SK-N-SH treated with all-trans-retinoic acid at 6 μM for 48 hours (cell line): ENCODE results near the gene AP1S2.

Source experiments
- ATAC-seq: fragments of 200-7000 bp; cut with Tn5 transposase; 3 replicates; pipeline ENCODE4 v1.9.1; 2020; ENCODE audit warnings: mild to moderate bottlenecking, moderate library complexity
- ARNTL ChIP-seq: fragments of 450-650 bp; formaldehyde crosslinking; IDR thresholded peaks from 2 replicates; pipeline ENCODE4 v1.5.0; 2020; ENCODE audit warnings: low read depth, mild to moderate bottlenecking, moderate library complexity, borderline replicate concordance
- BACH2 ChIP-seq: fragments of 250-450 bp; sonication (Bioruptor Pico); IDR thresholded peaks from 2 replicates; pipeline ENCODE4 v1.9.0; 2021; ENCODE audit warnings: mild to moderate bottlenecking, borderline replicate concordance
- CREB5 ChIP-seq: fragments of 250-450 bp; sonication (Bioruptor Pico); IDR thresholded peaks from 2 replicates; pipeline ENCODE4 v1.5.1; 2020; ENCODE audit warnings: low read depth, mild to moderate bottlenecking, moderate library complexity
- CSDC2 ChIP-seq: fragments of 250-450 bp; sonication (Bioruptor Pico); IDR thresholded peaks from 2 replicates; pipeline ENCODE4 v1.5.0; 2020; ENCODE audit warnings: mild to moderate bottlenecking, moderate library complexity
- CSRNP3 ChIP-seq: fragments of 250-450 bp; sonication (Bioruptor Pico); IDR thresholded peaks from 2 replicates; pipeline ENCODE4 v1.5.1; 2021; ENCODE audit warnings: mild to moderate bottlenecking, moderate library complexity
- GLIS3 ChIP-seq: fragments of 250-450 bp; sonication (Bioruptor Pico); IDR thresholded peaks from 2 replicates; pipeline ENCODE4 v1.5.0; 2020; ENCODE audit warnings: mild to moderate bottlenecking, moderate library complexity
- ISL1 ChIP-seq: fragments of 250-450 bp; sonication (Bioruptor Pico); IDR thresholded peaks from 2 replicates; pipeline ENCODE4 v2.1.2; 2022; ENCODE audit warnings: mild to moderate bottlenecking, moderate library complexity
- OSR1 ChIP-seq: fragments of 250-450 bp; sonication (Bioruptor Pico); IDR thresholded peaks from 2 replicates; pipeline ENCODE4 v1.8.0; 2022; ENCODE audit warnings: moderate library complexity, mild to moderate bottlenecking, inconsistent platforms
- PATZ1 ChIP-seq: fragments of 250-450 bp; sonication (Bioruptor Pico); IDR thresholded peaks from 2 replicates; pipeline ENCODE4 v1.8.0; 2020; ENCODE audit warnings: mild to moderate bottlenecking, moderate library complexity, borderline replicate concordance
- POU6F1 ChIP-seq: fragments of 250-450 bp; sonication (Bioruptor Pico); IDR thresholded peaks from 2 replicates; pipeline ENCODE4 v1.8.0; 2021; ENCODE audit warnings: low read depth, mild to moderate bottlenecking, moderate library complexity, borderline replicate concordance
- PPARA ChIP-seq: fragments of 250-450 bp; sonication (Bioruptor Pico); IDR thresholded peaks from 2 replicates; pipeline ENCODE4 v1.5.0; 2020; ENCODE audit warnings: mild to moderate bottlenecking, borderline replicate concordance
- SNAI2 ChIP-seq: fragments of 250-450 bp; sonication (Bioruptor Pico); IDR thresholded peaks from 2 replicates; pipeline ENCODE4 v1.5.0; 2020; ENCODE audit warnings: mild to moderate bottlenecking, moderate library complexity
- TCF4 ChIP-seq: fragments of 250-450 bp; sonication (Bioruptor Pico); IDR thresholded peaks from 2 replicates; pipeline ENCODE4 v1.8.0; 2021; ENCODE audit warnings: mild to moderate bottlenecking, moderate library complexity, borderline replicate concordance
- TOX ChIP-seq: fragments of 250-450 bp; sonication (Bioruptor Pico); IDR thresholded peaks from 2 replicates; pipeline ENCODE4 v1.8.0; 2021; ENCODE audit warnings: mild to moderate bottlenecking, moderate library complexity, borderline replicate concordance
- TSHZ2 ChIP-seq: fragments of 250-450 bp; sonication (Bioruptor Pico); IDR thresholded peaks from 2 replicates; pipeline ENCODE4 v1.5.0; 2020; ENCODE audit warnings: mild to moderate bottlenecking, moderate library complexity
- ZC3H10 ChIP-seq: fragments of 250-450 bp; sonication (Bioruptor Pico); IDR thresholded peaks from 2 replicates; pipeline ENCODE4 v1.5.1; 2021; ENCODE audit warnings: mild to moderate bottlenecking, moderate library complexity
- ZFP3 ChIP-seq: fragments of 250-450 bp; sonication (Bioruptor Pico); IDR thresholded peaks from 2 replicates; pipeline ENCODE4 v1.5.0; 2020; ENCODE audit warnings: mild to moderate bottlenecking, moderate library complexity
- ZFP30 ChIP-seq: fragments of 450-650 bp; formaldehyde crosslinking; IDR thresholded peaks from 2 replicates; pipeline ENCODE4 v1.5.0; 2022; ENCODE audit warnings: mild to moderate bottlenecking, moderate library complexity
- ZNF565 ChIP-seq: fragments of 450-650 bp; formaldehyde crosslinking; conservative IDR thresholded peaks from 2 replicates; pipeline ENCODE4 v1.5.0; 2020; ENCODE audit warnings: low read depth, mild to moderate bottlenecking, moderate library complexity
- ZNF70 ChIP-seq: fragments of 450-650 bp; formaldehyde crosslinking; IDR thresholded peaks from 2 replicates; pipeline ENCODE4 v1.5.0; 2020; ENCODE audit warnings: mild to moderate bottlenecking, moderate library complexity
- ZNF8 ChIP-seq: fragments of 450-650 bp; formaldehyde crosslinking; IDR thresholded peaks from 2 replicates; pipeline ENCODE4 v1.5.0; 2020; ENCODE audit warnings: mild to moderate bottlenecking, moderate library complexity

Gene AP1S2

GRCh38 chrX:15804563-15804962 is 50.0 kb downstream of the AP1S2 start (continued):
- TF ChIP-seq CSDC2 (CRISPR knock-in tag) (no peak), ZNF565 (CRISPR knock-in tag) (no peak), ZNF70 (no peak)

GRCh38 chrX:15797707-15798106 is 56.9 kb downstream of the AP1S2 start:
- peak; percentile 26; the same call in 1 of the 3 replicates for ATAC-seq
- peak; percentile 23; the same call in 1 of the 2 replicates for TF ChIP-seq ISL1
- no peak for TF ChIP-seq ZNF8 (CRISPR knock-in tag)

GRCh38 chrX:15790769-15791290 is 63.8 kb downstream of the AP1S2 start:
- ATAC-seq, result peak; percentile 51
- TF ChIP-seq CREB5, result no peak
- no peak for TF ChIP-seq ISL1
- TF ChIP-seq ZC3H10 (CRISPR knock-in tag), result no peak
- no peak for TF ChIP-seq ZFP3
- no peak for TF ChIP-seq TCF4 (CRISPR knock-in tag)
- no peak for TF ChIP-seq GLIS3
- TF ChIP-seq ZFP30, result no peak
- TF ChIP-seq ARNTL, result no peak
- TF ChIP-seq TOX (CRISPR knock-in tag), result no peak
- TF ChIP-seq OSR1 (CRISPR knock-in tag), result no peak
- no peak for TF ChIP-seq ZNF70
- no peak for TF ChIP-seq CSDC2 (CRISPR knock-in tag)
- no peak for TF ChIP-seq ZNF565 (CRISPR knock-in tag)
- TF ChIP-seq PPARA (CRISPR knock-in tag), result no peak
- TF ChIP-seq, all 23 proteins: peak for 0

- ATAC-seq, result peak; percentile 97
- TF ChIP-seq CSRNP3 (CRISPR knock-in tag), result no peak
- TF ChIP-seq ZC3H10 (CRISPR knock-in tag), result no peak
- TF ChIP-seq PPARA (CRISPR knock-in tag), result no peak
- TF ChIP-seq BACH2, result no peak
- TF ChIP-seq OSR1 (CRISPR knock-in tag), result no peak
- TF ChIP-seq GLIS3, result no peak
- TF ChIP-seq TSHZ2, result no peak
- no peak for TF ChIP-seq CREB5
- TF ChIP-seq SNAI2 (CRISPR knock-in tag), result no peak
- TF ChIP-seq TCF4 (CRISPR knock-in tag), result no peak
- no peak for TF ChIP-seq ARNTL
- TF ChIP-seq CSDC2 (CRISPR knock-in tag), result no peak
- TF ChIP-seq TOX (CRISPR knock-in tag), result no peak
- TF ChIP-seq ZFP3, result no peak
- no peak for TF ChIP-seq ZNF70
- no peak for TF ChIP-seq ZNF8 (CRISPR knock-in tag)
Observed at GRCh38 chrX:15789979-15790768, 64.4 kb downstream of the AP1S2 start, which contains the start of gene ZRSR2. Gene ZRSR2 (plus strand): TSS chrX:15790484. CDS start chrX:15790496, 12 bp downstream.

- no peak for ATAC-seq
- TF ChIP-seq POU6F1 (CRISPR knock-in tag) (no peak), PATZ1 (CRISPR knock-in tag) (no peak), ISL1 (no peak)
Observed at GRCh38 chrX:15786915-15787314, 67.7 kb downstream of the AP1S2 start.
